IPS-NIHi11 (cell line): ENCODE results near the gene ZFHX3.

Experiments
- DNase-seq: peaks from one replicate; pipeline ENCODE4 v3.0.0; 2012; ENCODE audit warnings: mixed read lengths, low spot score

Gene ZFHX3

GRCh38 chr16:73068541-73069401, 20.8 kb upstream of the ZFHX3 start:
- DNase-seq: no peak

- DNase-seq: no peak
Measured at GRCh38 chr16:73067671-73068540, 20.0 kb upstream of the ZFHX3 start.

GRCh38 chr16:73066927-73067670, 19.2 kb upstream of the ZFHX3 start:
- DNase-seq: no peak

- no peak for DNase-seq
Measured at GRCh38 chr16:73066331-73066926, 18.5 kb upstream of the ZFHX3 start.

GRCh38 chr16:73065632-73066330, 17.9 kb upstream of the ZFHX3 start:
- no peak for DNase-seq

GRCh38 chr16:73064994-73065545, 17.1 kb upstream of the ZFHX3 start:
- no peak for DNase-seq

GRCh38 chr16:73064212-73064993, 16.5 kb upstream of the ZFHX3 start:
- no peak for DNase-seq

GRCh38 chr16:73063854-73064211, 15.9 kb upstream of the ZFHX3 start:
- DNase-seq: no peak

GRCh38 chr16:73062743-73063733, 15.1 kb upstream of the ZFHX3 start:
- DNase-seq: peak; percentile 72

GRCh38 chr16:73062001-73062616, 14.2 kb upstream of the ZFHX3 start:
- DNase-seq: no peak

GRCh38 chr16:73060892-73061490, 13.1 kb upstream of the ZFHX3 start:
- no peak for DNase-seq

- no peak for DNase-seq
Measured at GRCh38 chr16:73059779-73060615, 12.1 kb upstream of the ZFHX3 start.

- DNase-seq: no peak
Measured at GRCh38 chr16:73058616-73059409, 10.9 kb upstream of the ZFHX3 start.

GRCh38 chr16:73058221-73058615, 10.3 kb upstream of the ZFHX3 start:
- DNase-seq: no peak

GRCh38 chr16:73057291-73058210, 9.6 kb upstream of the ZFHX3 start:
- DNase-seq: no peak
